ENCODE data around the gene STON2. TPM values are rescaled to one million over a fixed set of nuclear protein-coding genes. Genes with fewer than 3 reads are reported as not detected.
"Not testable (repeated sequence)": the region's sequence is repeated elsewhere in the genome, so short reads cannot be mapped to it uniquely, and the experiment has no call there.

Gene STON2
- total RNA-seq, 1 experiment from 2014 or later, result 9.1 TPM

DNA sequence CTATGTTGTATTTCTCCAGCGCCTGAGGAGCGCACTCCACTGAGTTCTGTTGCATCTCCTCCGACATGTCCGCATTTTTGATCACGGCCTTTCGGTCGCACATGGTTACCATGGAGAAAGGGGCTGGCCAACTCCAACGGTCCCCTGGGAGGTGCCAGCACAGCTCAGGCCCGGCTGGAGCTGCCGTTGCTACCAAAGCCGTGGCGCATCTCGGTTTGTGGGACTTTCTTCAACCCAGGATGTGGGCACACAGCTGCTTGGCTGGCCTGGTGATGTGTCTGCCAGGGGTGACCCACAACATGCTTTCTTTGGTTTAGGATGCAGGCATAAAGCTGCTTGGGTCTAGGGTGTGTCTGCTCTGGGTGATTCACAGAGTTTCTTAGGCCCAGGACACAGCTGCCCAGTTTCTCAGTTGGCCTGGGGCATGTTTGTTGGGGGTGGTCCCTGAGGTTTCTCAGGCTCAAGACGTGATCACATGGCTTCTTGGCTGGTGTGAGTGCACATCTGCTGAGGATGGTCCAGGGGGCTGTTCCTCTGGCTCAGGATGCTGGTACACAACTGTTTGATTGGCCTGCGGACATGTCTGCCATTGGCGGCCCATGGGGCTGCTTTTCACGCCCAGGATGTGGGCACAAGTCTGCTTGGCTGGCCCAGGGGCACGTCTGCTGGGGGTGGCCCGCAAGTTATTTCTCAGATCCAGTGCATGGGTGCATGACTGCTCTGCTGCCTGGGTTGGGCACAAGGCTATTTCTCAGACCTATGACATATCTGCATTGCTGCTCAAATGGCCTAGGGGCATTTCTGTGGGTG is 153.5 kb downstream of the STON2 start:
- no peaks in the 10 kb centered on the region for H3K4me1 ChIP-seq (replicated peaks; ENCODE audit: insufficient read depth)
- H3K4me3 ChIP-seq, result no peak overlapping the region
- TF ChIP-seq EZH2 (IDR thresholded peaks at IDR 0.05; ENCODE audit: low read depth), result no peak
- TF ChIP-seq, protein P1, sequence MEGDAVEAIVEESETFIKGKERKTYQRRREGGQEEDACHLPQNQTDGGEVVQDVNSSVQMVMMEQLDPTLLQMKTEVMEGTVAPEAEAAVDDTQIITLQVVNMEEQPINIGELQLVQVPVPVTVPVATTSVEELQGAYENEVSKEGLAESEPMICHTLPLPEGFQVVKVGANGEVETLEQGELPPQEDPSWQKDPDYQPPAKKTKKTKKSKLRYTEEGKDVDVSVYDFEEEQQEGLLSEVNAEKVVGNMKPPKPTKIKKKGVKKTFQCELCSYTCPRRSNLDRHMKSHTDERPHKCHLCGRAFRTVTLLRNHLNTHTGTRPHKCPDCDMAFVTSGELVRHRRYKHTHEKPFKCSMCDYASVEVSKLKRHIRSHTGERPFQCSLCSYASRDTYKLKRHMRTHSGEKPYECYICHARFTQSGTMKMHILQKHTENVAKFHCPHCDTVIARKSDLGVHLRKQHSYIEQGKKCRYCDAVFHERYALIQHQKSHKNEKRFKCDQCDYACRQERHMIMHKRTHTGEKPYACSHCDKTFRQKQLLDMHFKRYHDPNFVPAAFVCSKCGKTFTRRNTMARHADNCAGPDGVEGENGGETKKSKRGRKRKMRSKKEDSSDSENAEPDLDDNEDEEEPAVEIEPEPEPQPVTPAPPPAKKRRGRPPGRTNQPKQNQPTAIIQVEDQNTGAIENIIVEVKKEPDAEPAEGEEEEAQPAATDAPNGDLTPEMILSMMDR (conservative IDR thresholded peaks at IDR 0.05), result no peak
- no peaks in the 10 kb centered on the region for H3K27me3 ChIP-seq (ENCODE audit: insufficient read depth, low read depth)
- no peaks in the 10 kb centered on the region for H3F3A ChIP-seq (ENCODE audit: insufficient read depth, low read depth)
- H3K9me2 ChIP-seq (ENCODE audit: insufficient read depth), result no peaks in the 10 kb centered on the region
- ChIA-PET CTCF (no interaction called here), POLR2A (ENCODE audit: unreplicated experiment) (no interaction called here)
- no TSS peak for BruUV-seq (replicated peaks)
- H3K36me3 ChIP-seq (ENCODE audit: low read depth), result no peaks in the 10 kb centered on the region
- DNase-seq, result no peak
- intact Hi-C loops (cut with micrococcal nuclease; ENCODE audit: unreplicated experiment), result no loop called here
- H3K4me2 ChIP-seq, result no peak overlapping the region
- H4K20me1 ChIP-seq (ENCODE audit: insufficient read depth), result no peaks in the 10 kb centered on the region
- H3K79me2 ChIP-seq (ENCODE audit: low read depth), result no peaks in the 10 kb centered on the region
- no peak overlapping the region for H3K27ac ChIP-seq
- no peaks in the 10 kb centered on the region; the same call in 1 of the 2 replicates for H3K9me3 ChIP-seq (ENCODE audit: insufficient read depth, low read depth)
- no peak overlapping the region for H2AFZ ChIP-seq

DNA sequence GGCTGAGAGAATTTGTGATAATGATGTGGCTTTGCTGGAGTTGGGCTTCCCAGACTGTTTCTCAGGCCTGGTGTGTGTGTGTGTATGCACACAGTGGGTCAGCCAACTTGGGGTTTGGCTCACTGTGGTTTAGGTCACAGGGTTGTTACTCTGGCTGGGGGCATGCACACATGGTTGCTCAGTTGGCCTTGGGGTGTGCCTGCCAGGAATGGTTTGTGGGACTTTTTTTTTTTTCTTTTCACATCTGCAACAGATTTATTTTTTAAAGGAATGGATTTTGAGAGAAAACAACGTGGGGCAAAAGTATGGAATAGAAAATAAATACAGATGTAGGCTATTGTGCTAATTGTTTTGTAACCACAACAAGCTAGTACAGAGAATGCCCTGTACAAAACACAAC is 154.4 kb downstream of the STON2 start:
- TF ChIP-seq EZH2 (IDR thresholded peaks at IDR 0.05; ENCODE audit: low read depth), result no peak
- TF ChIP-seq, protein P1 (conservative IDR thresholded peaks at IDR 0.05), result no peak
- Histone ChIP-seq H3F3A (ENCODE audit: insufficient read depth, low read depth) (no peaks in the 10 kb centered on the region), H3K4me3 (no peak overlapping the region), H3K4me1 (replicated peaks; ENCODE audit: insufficient read depth) (no peaks in the 10 kb centered on the region), H3K79me2 (ENCODE audit: low read depth) (no peaks in the 10 kb centered on the region), H3K27ac (no peak overlapping the region), H3K4me2 (no peak overlapping the region), H3K9me3 (ENCODE audit: insufficient read depth, low read depth) (no peaks in the 10 kb centered on the region; the same call in 1 of the 2 replicates), H3K27me3 (ENCODE audit: insufficient read depth, low read depth) (no peaks in the 10 kb centered on the region), H3K9me2 (ENCODE audit: insufficient read depth) (no peaks in the 10 kb centered on the region), H4K20me1 (ENCODE audit: insufficient read depth) (no peaks in the 10 kb centered on the region), H2AFZ (no peak overlapping the region), H3K36me3 (ENCODE audit: low read depth) (no peaks in the 10 kb centered on the region)
- intact Hi-C loops (cut with micrococcal nuclease; ENCODE audit: unreplicated experiment), result no loop called here
- no TSS peak for BruUV-seq (replicated peaks)
- POLR2A ChIA-PET (ENCODE audit: unreplicated experiment), result no interaction called here
- DNase-seq, result no peak
- CTCF ChIA-PET, result no interaction called here

DNA sequence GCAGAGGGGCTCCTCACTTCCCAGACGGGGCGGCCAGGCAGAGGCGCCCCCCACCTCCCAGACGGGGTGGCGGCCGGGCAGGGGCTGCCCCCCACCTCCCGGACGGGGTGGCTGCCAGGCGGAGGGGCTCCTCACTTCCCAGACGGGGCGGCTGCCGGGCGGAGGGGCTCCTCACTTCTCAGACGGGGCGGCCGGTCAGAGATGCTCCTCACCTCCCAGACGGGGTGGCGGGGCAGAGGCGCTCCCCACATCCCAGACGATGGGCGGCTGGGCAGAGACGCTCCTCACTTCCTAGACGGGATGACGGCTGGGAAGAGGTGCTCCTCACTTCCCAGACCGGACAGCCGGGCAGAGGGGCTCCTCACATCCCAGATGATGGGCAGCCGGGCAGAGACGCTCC is 155.7 kb downstream of the STON2 start:
- H3K4me1 ChIP-seq (replicated peaks; ENCODE audit: insufficient read depth); H3K36me3 ChIP-seq (ENCODE audit: low read depth); H4K20me1 ChIP-seq (ENCODE audit: insufficient read depth); H3K4me3 ChIP-seq; H3K9me2 ChIP-seq (ENCODE audit: insufficient read depth); H3K27me3 ChIP-seq (ENCODE audit: insufficient read depth, low read depth); H3F3A ChIP-seq (ENCODE audit: insufficient read depth, low read depth); H3K9me3 ChIP-seq (ENCODE audit: insufficient read depth, low read depth); CTCF ChIA-PET; BruUV-seq (replicated peaks); intact Hi-C loops (cut with micrococcal nuclease; ENCODE audit: unreplicated experiment); H3K27ac ChIP-seq; POLR2A ChIA-PET (ENCODE audit: unreplicated experiment); H3K79me2 ChIP-seq (ENCODE audit: low read depth); H2AFZ ChIP-seq; DNase-seq; H3K4me2 ChIP-seq: not testable (repeated sequence)

DNA sequence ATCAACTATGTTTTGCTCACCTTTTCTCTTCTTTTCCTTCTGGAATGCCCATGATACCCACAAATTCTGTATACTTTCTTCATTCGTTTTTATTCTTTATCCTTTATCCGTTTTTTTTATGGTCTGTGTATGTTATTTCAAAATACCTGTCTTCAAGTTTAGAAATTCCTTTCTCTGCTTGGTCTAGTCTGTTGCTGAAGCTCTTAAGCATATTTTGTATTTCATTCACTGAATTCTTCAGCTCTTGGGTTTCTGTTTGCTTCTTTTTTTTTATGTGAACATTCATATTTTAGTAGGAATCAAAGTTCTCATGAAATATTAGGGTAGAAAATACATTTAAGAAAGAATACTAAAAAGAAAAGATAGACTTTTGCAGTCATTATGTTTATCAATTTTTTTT is 156.6 kb downstream of the STON2 start:
- Histone ChIP-seq H3K27ac (no peak overlapping the region), H4K20me1 (ENCODE audit: insufficient read depth) (no peaks in the 10 kb centered on the region), H3K79me2 (ENCODE audit: low read depth) (no peaks in the 10 kb centered on the region), H3K9me3 (ENCODE audit: insufficient read depth, low read depth) (no peaks in the 10 kb centered on the region; the same call in 1 of the 2 replicates), H3F3A (ENCODE audit: insufficient read depth, low read depth) (no peaks in the 10 kb centered on the region), H3K27me3 (ENCODE audit: insufficient read depth, low read depth) (no peaks in the 10 kb centered on the region), H3K36me3 (ENCODE audit: low read depth) (no peaks in the 10 kb centered on the region), H3K4me1 (replicated peaks; ENCODE audit: insufficient read depth) (no peaks in the 10 kb centered on the region), H3K9me2 (ENCODE audit: insufficient read depth) (no peaks in the 10 kb centered on the region), H2AFZ (no peak overlapping the region), H3K4me2 (no peak overlapping the region), H3K4me3 (no peak overlapping the region)
- TF ChIP-seq EZH2 (IDR thresholded peaks at IDR 0.05; ENCODE audit: low read depth), result no peak
- TF ChIP-seq, protein P1 (conservative IDR thresholded peaks at IDR 0.05), result no peak
- no TSS peak for BruUV-seq (replicated peaks)
- ChIA-PET POLR2A (ENCODE audit: unreplicated experiment) (no interaction called here), CTCF (no interaction called here)
- DNase-seq, result no peak
- intact Hi-C loops (cut with micrococcal nuclease; ENCODE audit: unreplicated experiment), result no loop called here

DNA sequence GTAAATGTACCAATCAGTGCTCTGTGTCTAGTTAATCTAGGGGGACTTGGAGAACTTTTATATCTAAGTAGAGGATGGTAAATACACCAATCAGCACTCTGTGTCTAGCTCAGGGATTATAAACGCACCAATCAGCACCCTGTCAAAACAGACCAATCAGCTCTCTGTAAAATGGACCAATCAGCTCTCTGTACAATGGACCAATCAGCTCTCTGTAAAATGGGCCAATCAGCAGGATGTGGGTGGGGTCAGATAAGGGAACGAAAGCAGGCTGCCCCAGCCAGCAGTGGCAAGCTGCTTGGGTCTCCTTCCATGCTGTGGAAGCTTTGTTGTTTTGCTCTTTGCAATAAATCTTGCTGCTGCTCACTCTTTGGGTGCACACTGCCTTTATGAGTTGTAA is 163.3 kb downstream of the STON2 start:
- BruUV-seq (replicated peaks); H3K4me3 ChIP-seq; H2AFZ ChIP-seq; H3K9me3 ChIP-seq (ENCODE audit: insufficient read depth, low read depth); H3K27ac ChIP-seq; DNase-seq; H4K20me1 ChIP-seq (ENCODE audit: insufficient read depth); H3K9me2 ChIP-seq (ENCODE audit: insufficient read depth); CTCF ChIA-PET; H3K79me2 ChIP-seq (ENCODE audit: low read depth); POLR2A ChIA-PET (ENCODE audit: unreplicated experiment); H3K4me2 ChIP-seq; intact Hi-C loops (cut with micrococcal nuclease; ENCODE audit: unreplicated experiment); H3K27me3 ChIP-seq (ENCODE audit: insufficient read depth, low read depth); H3K36me3 ChIP-seq (ENCODE audit: low read depth); H3F3A ChIP-seq (ENCODE audit: insufficient read depth, low read depth): not testable (repeated sequence)
- peaks cover 13% of the 10 kb centered on the region; the same call in 1 of the 2 replicates for H3K4me1 ChIP-seq (replicated peaks; ENCODE audit: insufficient read depth)
